GM15510 (cell line): ENCODE data around the gene CRHR1.

Experiments
- POLR2A ChIP-seq: IDR thresholded peaks from 3 replicates; pipeline ENCODE4 v1.6.1; 2011; ENCODE audit warnings: borderline replicate concordance; ENCODE audit not compliant: insufficient read length; ENCODE audit errors: extremely low read depth

Gene CRHR1

GRCh38 chr17:45784293-45784740 is at the start of gene CRHR1:
Gene CRHR1, plus strand, starts transcription at chr17:45784320. Its CDS starts 225 bp downstream, at chr17:45784545.
- no peak for TF ChIP-seq POLR2A

- no peak for TF ChIP-seq POLR2A
Observed at GRCh38 chr17:45734598-45734997, 49.5 kb upstream of the CRHR1 start.

GRCh38 chr17:45735488-45735887 is 48.6 kb upstream of the CRHR1 start:
- TF ChIP-seq POLR2A = no peak

- TF ChIP-seq POLR2A = no peak
Observed at GRCh38 chr17:45739786-45740185, 44.3 kb upstream of the CRHR1 start.

- no peak for TF ChIP-seq POLR2A
Observed at GRCh38 chr17:45740553-45741330, 43.4 kb upstream of the CRHR1 start.

GRCh38 chr17:45742251-45742650 is 41.9 kb upstream of the CRHR1 start:
- no peak for TF ChIP-seq POLR2A

GRCh38 chr17:45743626-45744326 is 40.3 kb upstream of the CRHR1 start:
- no peak for TF ChIP-seq POLR2A

- no peak for TF ChIP-seq POLR2A
Observed at GRCh38 chr17:45745601-45746494, 38.3 kb upstream of the CRHR1 start.

GRCh38 chr17:45747911-45748310 is 36.2 kb upstream of the CRHR1 start:
- no peak for TF ChIP-seq POLR2A

- TF ChIP-seq POLR2A = no peak
Observed at GRCh38 chr17:45748731-45749310, 35.3 kb upstream of the CRHR1 start.

GRCh38 chr17:45749831-45750335 is 34.2 kb upstream of the CRHR1 start:
- no peak for TF ChIP-seq POLR2A

- TF ChIP-seq POLR2A = no peak
Observed at GRCh38 chr17:45750779-45751440, 33.2 kb upstream of the CRHR1 start.

- TF ChIP-seq POLR2A = no peak
Observed at GRCh38 chr17:45751466-45751865, 32.7 kb upstream of the CRHR1 start.

- TF ChIP-seq POLR2A = no peak
Observed at GRCh38 chr17:45752246-45752645, 31.9 kb upstream of the CRHR1 start.
